Measurements from ENCODE around the gene OSBPL1A.

The OSBPL1A gene

DNA sequence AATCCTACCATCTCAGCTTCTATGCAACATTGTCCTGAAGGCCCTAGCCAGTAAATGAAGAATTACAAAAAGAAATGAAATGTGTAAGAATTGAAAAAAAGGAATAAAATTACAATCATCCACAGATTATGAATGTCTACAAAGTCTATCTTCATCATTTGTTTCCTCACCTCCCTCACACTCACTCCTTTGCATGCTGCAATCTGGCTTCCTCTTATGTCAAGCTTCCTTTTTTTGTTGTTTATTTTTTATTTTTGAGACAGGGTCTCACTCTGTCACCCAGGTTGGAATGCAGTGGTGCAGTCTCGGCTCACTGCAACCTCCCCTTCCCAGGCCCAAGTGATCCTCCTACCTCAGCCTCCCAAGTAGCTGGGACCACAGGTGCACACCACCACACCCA lies 129.7 kb downstream of the OSBPL1A start:
- no peak for DNase-seq (ENCODE audit: low read depth)

DNA sequence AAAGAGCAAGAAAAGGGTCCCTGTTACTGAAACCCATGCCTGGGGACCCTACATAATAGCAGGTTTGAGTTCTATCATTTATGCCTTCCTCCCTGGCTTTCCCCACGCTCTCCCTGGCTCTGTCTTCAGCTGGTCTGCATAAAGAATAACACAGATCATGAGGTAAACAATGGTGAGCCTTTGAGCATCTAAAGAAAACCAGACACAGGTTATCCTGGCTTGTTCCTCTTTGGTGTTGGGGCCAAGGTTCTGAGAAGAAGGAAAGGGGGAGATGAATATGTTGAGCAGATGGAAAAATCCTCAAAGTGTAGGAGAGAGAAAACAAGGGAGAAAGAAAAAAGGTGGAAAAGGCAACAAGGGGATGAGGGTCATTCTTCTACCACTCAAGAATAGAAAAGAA lies 131.5 kb downstream of the OSBPL1A start:
- no peak for DNase-seq (ENCODE audit: low read depth)

DNA sequence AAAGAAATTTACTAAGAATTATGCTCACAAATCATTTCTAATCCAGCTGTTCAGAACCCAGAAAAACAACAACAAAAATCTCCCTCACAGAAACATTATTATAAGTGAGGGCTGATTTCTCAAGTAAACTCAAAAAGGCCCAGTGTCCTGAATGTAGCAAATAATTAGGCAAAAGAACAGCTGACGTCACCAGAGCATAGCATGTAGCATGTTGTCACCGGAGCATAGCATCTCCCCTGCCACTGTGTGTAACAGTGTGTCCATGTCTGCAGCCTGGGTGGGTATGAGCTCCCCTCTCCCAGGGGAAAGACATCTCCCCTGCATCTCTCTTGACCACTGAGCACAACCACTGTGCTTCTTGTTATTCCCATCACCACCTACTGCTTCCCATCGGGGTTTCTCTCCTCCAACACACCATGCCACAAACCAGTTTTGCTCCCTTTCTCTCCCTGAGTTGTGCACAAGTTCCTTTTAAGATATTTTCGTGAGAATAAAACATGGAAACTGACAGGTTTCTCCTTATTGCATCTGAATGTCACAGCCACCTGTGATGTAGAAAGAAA lies 132.0 kb downstream of the OSBPL1A start:
- DNase-seq (ENCODE audit: low read depth) = no peak

DNA sequence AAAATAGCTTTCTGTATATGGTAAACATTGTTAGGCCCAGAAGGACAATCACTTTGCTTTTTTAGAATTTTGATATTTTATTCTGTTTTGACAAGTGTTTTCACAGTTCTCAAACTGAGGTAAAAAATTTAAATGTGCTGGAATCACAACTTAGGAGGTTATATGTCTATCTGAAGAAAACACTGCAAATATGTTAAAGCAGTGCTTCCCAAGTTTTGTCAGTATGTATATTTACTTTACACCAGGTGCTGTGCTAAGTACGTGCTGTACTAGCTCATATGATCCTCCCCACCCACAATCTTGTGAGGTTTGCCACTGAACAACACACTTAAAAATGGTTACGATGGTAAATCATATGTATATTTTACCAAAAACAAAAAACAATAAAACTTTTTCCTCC lies 134.6 kb downstream of the OSBPL1A start:
- DNase-seq (ENCODE audit: low read depth) = no peak

DNA sequence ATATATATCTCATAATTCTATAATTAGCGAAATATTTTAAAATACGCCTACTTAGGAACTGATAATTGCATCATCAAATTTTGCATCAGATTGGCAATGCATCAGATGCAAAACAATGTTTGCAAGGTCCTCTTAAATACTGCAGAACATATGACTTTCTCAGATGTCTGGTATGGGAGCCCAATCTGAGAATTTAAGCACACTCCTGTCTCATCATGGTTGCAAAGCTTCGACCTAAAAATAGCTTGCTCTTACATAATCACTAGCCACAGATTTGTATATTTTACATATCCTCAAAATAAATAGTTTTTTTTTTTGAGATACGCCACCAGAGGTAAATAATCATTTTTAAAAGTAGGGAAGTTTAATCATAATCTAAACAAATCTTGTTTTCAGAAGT lies 135.5 kb downstream of the OSBPL1A start:
- no peak for DNase-seq (ENCODE audit: low read depth)

DNA sequence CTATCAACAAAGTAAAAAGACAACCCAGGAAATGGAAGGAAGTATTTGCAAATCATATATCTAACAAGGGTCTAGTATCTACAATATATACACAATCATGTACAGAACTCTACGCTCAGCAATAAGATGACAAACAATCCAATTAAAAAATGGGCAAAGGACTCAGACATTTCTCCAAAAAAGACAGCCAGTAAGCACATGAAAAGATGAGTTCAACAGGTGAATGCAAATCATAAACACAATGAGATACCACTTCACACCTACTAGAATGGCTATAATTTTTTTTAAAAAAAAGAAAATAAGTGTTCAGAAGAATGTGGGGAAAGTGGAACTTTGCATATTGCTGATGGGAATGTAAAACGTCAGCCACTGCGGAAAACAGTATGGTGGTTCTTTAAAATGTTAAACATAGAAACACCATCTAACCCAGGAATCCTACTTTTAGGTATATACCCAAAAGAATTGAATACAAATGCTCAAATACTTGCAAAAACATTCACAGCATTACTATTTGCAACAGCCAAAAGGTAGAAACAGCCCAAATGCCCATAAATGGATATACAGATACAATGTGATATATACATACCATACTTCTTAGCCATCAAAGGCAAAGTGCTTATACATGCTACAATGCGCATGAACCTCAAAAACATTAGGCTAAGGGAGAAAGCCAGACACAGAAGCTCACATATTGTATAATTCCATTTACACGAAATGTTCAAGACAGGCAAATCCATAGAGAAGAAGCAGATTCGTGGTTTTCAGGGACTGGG lies 137.6 kb downstream of the OSBPL1A start:
- no peak for DNase-seq (ENCODE audit: low read depth)

DNA sequence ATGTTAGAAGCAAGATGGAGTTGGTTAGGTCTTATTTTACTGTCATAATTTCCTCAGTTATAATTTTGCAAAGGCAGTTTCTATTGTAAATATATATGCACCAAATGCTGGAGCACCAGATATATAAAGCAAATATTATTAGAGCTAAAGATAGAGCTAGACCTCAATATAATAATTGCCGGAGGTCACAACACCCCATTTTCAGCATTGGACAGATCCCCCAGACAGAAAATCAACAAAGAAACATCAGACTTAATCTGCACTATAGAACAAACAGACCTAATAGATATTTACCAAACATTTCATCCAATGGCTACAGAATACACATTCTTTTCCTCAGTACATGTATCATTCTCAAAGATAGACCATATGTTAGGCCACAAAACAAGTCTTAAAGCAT lies 143.6 kb downstream of the OSBPL1A start:
- DNase-seq (ENCODE audit: low read depth) = no peak

DNA sequence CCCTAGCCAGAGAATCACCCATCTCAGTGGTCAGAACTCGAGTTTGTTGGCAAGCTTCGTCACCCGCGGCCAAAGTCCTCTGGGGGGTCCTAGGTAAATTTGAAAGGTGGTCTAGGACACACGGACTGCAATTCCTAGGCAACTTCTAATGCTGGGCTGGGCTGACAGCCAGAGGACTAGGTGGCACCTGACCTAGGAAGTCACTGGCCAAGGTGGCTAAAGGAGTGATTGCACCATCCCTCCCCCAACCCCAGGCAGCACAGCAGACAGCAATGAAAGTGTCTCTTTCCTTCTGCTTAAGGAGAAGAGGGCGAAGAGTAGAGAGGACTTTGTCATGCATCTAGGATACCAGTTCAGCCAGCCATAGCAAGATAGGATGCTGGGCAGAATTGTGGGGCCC lies 147.9 kb downstream of the OSBPL1A start:
- no peak for DNase-seq (ENCODE audit: low read depth)

DNA sequence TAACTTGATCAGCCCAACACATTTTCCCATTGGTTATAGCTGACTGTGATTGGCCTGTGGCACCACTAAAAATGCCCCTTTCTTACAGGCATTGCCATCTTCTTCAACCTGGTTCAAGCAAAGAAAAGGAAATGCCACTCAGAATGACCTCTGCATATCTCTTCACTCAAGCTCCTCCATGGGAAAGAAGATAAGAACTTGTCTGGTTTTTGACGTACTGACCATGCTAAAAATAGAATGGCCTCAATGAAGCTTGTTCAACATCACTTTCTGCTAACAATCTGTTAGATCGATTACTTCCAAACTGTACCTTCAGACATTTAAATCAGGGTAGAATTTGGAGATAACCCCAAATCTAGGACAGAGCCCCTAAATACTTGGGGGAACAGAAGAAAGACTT lies 149.3 kb downstream of the OSBPL1A start:
- no peak for DNase-seq (ENCODE audit: low read depth)

DNA sequence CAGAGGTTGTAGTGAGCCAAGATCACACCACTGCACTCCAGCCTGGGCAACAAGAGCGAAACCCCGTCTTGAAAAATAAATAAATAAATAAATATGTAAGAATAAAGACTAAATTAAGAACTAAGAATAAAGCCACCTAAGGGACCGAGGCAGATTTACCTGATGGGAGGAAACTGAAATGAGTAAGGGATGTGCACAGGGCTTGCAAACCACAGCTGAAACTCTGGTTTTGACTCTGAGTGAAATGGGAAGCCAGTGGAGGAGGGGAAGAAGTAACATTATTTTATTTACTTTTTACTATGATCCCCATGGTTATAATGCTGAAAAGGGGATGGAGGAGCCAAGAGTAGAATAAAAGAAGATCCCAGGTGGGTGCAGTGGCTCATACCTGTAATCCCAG lies 151.5 kb downstream of the OSBPL1A start:
- DNase-seq (ENCODE audit: low read depth) = no peak

DNA sequence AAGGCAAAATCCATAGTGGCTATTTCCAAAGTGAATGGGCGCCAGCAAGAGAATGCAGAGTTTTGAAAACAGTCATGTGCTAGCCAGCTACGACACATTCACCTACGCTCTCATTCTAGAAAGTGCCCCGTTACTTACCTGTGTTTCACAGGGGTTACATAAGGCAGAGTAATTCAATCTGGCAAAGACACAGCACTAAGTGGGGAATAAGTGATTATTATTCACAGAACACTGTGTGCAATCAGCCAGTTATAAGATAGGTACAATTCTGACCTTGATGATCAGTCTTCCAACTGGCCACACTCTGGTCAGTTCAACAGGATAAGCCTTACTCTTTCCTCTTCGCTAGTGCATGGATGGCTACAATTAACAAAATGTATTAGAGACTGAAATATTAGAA lies 152.9 kb downstream of the OSBPL1A start:
- no peak for DNase-seq (ENCODE audit: low read depth)

DNA sequence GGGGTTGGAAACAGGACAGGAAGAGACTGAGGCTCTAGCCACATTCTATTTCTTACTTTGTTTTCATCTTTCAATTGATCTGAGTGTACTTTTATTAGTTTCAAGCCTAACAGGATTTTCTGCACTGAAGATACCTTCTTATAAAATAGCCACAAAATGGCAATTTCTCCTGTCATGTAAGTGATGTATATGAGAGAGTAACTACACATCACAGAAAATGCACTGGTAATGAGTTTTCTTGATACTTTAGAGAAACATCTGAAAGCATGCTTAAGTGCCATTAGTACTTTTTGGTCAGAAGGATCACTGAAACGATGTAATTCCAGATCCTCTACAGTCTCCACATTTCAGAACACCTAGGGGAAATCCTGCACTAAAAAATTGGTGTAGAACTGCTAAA lies 153.9 kb downstream of the OSBPL1A start:
- no peak for DNase-seq (ENCODE audit: low read depth)

DNA sequence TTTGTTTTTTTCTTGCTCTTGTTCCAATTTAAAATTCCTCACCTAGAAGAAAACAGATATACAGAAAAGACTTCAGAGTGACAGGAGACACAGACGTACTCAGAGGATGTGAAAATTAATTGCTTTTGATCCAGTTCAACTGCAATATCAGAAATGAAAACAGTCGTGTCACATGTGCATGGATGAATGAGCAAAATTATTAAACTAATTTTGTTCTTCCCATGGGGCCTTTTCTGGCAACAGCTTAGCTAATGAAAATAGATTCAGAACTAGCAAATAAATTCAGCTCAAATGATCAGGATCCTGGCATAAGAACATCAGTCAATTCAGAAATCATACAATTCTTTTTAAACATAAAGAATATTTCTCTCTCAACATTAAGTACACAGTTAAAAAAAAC lies 158.3 kb downstream of the OSBPL1A start:
- no peak for DNase-seq (ENCODE audit: low read depth)

DNA sequence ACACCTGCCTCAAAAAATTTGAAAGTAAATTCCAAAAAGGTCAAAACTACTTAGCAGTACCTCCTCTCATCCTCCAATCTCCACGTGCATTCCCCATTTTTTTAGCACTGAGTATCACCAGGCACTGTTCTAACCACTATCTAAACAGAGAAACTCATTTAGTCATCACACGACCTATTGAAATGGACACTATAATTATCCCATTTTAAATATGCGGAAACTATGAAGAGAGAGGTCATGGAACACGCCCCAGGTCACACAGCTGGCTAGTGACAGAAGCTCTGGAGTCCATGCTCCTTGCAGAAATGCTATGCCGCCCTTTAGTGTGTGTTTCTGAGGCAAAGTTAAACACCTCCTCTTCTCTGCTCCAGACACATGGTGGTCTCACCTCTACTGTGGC lies 159.2 kb downstream of the OSBPL1A start:
- no peak for DNase-seq (ENCODE audit: low read depth)

DNA sequence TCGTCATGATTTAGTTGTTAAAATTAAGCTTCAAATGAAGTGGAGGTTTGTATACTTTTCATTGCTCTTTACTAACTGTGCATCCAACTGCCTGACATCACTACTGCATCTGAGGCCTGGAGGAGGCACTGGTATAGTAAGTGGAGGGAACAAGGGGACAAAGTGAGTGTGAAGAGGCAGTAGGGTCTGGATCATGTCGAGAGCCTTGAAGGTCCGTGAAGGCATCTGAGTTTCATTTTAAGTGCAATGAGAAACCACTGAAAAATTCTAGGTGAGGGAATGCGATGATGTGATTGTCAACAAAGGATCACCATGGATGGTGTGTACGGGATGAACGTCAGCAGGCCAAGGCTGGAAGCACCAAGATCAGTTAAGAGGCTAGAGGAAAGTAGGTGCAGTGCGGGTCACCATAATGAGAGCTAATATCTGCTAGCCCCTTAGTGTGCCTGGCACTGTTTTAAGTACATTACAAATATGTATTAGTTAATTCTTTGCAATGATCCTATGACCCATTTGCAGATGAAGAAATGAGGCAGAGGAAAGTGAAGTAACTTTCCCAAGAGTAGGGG lies 162.7 kb downstream of the OSBPL1A start:
- DNase-seq (ENCODE audit: low read depth) = no peak

DNA sequence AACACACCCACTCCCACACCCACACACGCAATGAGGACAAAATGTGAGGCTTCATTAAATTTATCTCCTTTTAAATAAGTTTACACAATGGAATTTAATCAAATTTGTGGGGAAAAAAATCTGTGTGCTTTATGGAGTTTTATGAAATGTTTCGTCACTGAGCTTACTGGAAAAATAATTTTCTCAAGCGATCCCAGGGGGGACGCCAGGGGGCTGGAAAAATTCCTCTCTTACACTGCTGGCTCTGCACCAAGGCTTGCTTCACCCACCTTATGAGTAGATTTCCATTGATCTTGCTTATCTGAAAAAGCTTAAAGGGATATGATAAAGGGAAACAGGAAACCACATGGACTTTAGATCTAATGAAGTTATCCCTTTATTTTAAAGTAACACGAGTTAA lies 163.3 kb downstream of the OSBPL1A start:
- DNase-seq (ENCODE audit: low read depth) = no peak

DNA sequence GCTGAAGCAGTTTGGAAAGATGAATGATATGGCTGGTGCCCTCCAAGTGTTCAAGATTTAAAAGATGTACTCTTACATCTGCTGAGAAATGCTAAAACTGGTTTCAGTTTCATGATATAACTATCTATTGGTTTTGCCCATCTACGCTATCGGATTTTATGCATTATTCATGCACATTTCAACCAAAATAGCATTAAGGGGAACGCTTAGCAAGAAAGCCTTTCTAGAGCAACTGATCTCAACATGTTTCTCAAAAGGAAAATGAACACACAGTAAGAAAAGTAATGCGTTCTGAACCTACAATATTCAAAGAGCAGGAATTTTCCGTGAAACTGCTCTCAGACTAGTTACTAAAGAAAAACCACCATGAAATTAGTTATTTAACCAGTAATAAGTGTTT lies 164.8 kb downstream of the OSBPL1A start:
- no peak for DNase-seq (ENCODE audit: low read depth)

DNA sequence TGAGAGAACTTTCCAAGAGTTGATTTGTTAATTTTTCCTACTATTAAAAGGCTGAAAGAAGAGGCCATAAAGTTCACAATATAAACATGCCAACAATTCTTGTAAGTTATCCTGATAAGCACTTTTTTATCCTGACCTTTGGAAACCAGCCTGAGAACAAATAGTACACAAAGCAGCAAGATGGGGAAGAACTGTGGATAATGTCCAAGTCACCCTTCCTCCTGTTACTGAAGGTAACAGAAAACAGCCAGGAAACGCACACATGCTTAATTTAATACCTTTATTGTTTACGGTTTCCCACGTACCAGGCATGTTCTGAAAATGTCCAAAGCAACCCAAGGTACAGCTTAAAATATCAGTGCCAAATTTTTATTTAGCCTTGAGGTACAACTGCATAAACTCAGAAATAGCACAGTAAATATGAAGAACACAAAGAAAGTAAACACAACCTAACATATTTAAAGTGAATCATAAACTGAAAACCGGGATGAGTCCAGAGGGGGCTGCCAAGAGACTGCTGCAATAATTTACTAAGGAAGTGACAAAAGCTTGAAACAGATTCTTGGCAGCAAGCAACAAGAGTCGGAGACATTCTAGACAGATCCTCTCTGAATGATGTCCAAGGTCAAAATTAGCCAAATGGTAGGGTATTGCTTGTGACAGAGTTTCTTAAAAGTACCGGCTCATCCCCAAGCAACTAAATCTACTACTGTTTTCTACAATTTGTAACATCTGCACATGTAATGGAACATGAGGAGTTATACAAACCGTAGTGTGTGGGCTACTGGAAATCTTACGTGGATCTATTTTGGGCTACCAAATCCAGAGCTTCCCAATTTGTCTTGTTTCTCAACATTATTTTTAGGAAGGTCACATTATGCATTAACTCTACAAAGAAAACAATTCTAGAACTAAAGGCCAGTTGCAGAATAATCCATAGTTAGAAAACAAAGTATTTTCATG lies 165.6 kb downstream of the OSBPL1A start:
- DNase-seq (ENCODE audit: low read depth) = no peak

DNA sequence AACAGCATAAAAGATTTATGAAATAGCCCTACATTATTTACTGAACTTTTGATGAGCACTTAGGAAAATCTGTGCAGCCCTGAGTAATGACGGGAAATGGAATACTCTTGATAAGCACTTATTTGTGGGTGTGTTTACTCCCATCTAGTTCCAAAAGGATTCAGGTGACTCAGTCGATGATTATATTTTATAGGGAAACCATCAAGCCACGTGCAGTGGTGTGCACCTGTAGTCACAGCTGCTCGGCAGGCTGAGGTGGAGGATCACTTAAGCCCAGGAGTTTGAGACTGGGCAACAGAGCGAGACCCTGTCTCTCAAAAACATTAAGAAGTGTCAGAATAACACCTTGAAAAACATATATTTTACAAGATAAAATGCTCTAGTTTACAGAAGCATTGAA lies 166.9 kb downstream of the OSBPL1A start:
- DNase-seq (ENCODE audit: low read depth) = no peak

DNA sequence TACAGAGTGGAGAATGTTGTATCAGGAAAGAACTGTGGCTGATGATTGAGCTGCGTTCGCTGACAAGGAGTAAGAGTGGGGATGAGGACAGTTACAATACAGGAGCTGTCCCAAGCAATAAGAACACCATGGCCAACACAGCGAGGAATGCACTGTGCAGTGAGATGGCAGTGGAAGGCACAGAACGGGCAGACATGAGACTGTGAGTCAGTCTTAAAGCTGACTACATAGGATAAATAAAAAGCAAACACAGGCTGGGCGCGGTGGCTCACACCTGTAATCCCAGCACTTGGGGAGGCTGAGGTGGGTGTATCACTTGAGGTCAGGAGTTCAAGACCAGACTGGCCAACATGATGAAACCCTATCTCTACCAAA lies 169.0 kb downstream of the OSBPL1A start:
- DNase-seq (ENCODE audit: low read depth) = no peak

DNA sequence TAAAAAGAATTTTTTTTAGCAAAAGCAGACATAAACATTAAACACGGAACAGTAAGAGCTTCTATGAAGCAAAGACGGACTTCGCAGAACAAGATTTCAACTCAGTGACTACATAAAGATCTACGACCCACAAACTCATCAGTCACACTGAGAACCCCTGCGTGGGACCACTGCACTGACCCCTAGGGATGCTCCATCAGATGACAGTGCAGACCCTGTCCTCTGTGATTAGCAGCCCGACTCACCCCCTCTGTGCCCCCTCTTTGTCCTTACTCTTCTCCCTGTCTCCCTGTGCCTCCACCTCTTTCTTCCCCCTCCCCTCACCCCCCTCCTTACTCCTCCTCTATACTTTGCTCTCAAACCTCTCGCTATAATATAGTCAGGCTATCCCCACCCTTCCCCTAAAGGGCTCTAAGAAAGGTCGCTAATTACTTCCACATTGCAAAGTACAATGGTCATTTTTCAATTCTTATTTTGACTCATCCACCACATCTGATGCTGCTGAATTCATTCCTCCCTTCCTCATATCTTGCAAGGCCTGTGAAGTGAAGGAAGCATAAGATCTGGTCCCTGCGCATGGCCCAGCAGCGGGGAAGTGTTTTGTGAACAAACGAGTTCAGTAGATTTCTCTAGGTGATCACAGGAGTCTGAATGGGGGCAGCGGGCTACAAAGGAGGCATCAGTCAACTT lies 169.5 kb downstream of the OSBPL1A start:
- DNase-seq (ENCODE audit: low read depth) = no peak

DNA sequence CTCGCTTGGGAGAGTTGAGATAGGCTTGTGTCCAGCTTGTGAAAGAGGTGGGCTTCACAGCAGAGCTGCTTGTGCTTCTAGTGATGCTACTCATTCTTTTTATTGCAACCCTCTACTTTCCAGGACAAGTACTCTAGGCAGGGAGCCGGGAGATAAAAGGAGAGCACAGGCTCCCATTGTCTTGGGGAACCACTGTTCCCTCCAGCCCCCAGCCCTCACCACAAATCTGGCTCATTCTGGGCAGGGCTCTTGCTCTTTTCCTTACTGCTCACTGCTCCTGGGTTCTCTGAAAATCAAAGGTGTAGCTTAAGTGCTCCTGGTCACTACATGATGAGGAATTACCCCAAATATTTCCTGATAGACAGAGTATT lies 177.3 kb downstream of the OSBPL1A start:
- no peak for DNase-seq (ENCODE audit: low read depth)

Measured in stimulated activated CD8-positive, alpha-beta memory T cell treated with anti-CD3 and anti-CD28 coated beads, Interleukin-4, amount 100 ng/mL, for 24 hours (primary cell).